CD14-positive monocyte (primary cell): ENCODE data around the gene SLC13A3. TPM values are rescaled to one million over a fixed set of nuclear protein-coding genes. Genes with fewer than 3 reads are reported as not detected.

Experiments
- DNase-seq, 3 donors: peaks; one replicate each; pipeline ENCODE4 v3.0.0-alpha.2; 2011 to 2022
- H2AFZ ChIP-seq: 2 replicates; pipeline ENCODE4 v1.6.0; 2012; ENCODE audit warnings: mild to moderate bottlenecking, low read depth, low read length, inconsistent platforms; ENCODE audit not compliant: insufficient read depth, poor library complexity, severe bottlenecking
- H3K27ac ChIP-seq, 2 donors: 1 replicate in 1 of 2; 2 replicates in 1 of 2; pipeline ENCODE4 v1.5.1; 2012 to 2013; ENCODE audit warnings: low read length in 2 of 2, control low read depth in 1 of 2, inconsistent platforms in 1 of 2, low read depth in 1 of 2, mild to moderate bottlenecking in 1 of 2
- H3K27me3 ChIP-seq, 2 donors: one replicate each; pipeline versions ENCODE4 v1.6.0 to v1.6.1; 2011 to 2013; ENCODE audit warnings: low read length in 2 of 2; ENCODE audit not compliant: control insufficient read depth in 2 of 2, insufficient read depth in 2 of 2
- H3K36me3 ChIP-seq, 2 donors: replicated peaks in 1 of 2; 1 replicate in 1 of 2; 2 replicates in 1 of 2; pipeline versions ENCODE4 v1.5.1 to v1.6.1; 2012 to 2013; ENCODE audit warnings: low read length in 2 of 2, control low read depth in 1 of 2, inconsistent platforms in 1 of 2, mild to moderate bottlenecking in 1 of 2; ENCODE audit not compliant: insufficient read depth in 2 of 2, control insufficient read depth in 1 of 2
- H3K4me1 ChIP-seq, 2 donors: 1 replicate in 1 of 2; 2 replicates in 1 of 2; pipeline versions ENCODE4 v1.5.1 to v1.6.1; 2012 to 2013; ENCODE audit warnings: low read length in 2 of 2, control low read depth in 1 of 2, inconsistent platforms in 1 of 2, mild to moderate bottlenecking in 1 of 2, moderate library complexity in 1 of 2; ENCODE audit not compliant: insufficient read depth in 2 of 2, control insufficient read depth in 1 of 2
- H3K4me2 ChIP-seq: replicated peaks from 2 replicates; pipeline ENCODE3; 2012; ENCODE audit warnings: low read length, moderate library complexity, mild to moderate bottlenecking; ENCODE audit not compliant: poor library complexity, severe bottlenecking; ENCODE audit errors: extremely low read depth
- H3K4me3 ChIP-seq, 3 experiments: fragments of 200-600 bp in 1 of 3; sonication (generic) in 1 of 3; replicated peaks in 1 of 3; 1 replicate in 2 of 3; 2 replicates in 1 of 3; pipeline ENCODE4 v1.5.1; 2011 to 2013; ENCODE audit warnings: low read length in 3 of 3, mild to moderate bottlenecking in 3 of 3, control low read depth in 2 of 3, low read depth in 2 of 3, inconsistent platforms in 1 of 3, moderate library complexity in 1 of 3
- H3K79me2 ChIP-seq: 2 replicates; pipeline ENCODE4 v1.6.0; 2012; ENCODE audit warnings: mild to moderate bottlenecking, control low read depth, inconsistent platforms, low read length, moderate library complexity; ENCODE audit not compliant: insufficient read depth
- H3K9ac ChIP-seq: 2 replicates; pipeline ENCODE4 v1.6.0; 2017; ENCODE audit warnings: low read length, mild to moderate bottlenecking; ENCODE audit not compliant: insufficient read depth, poor library complexity, severe bottlenecking
- H3K9me3 ChIP-seq, 2 donors: replicated peaks in 1 of 2; 1 replicate in 1 of 2; 2 replicates in 1 of 2; pipeline versions ENCODE4 v1.5.1 to v1.6.1; 2012 to 2013; ENCODE audit warnings: low read length in 2 of 2, control low read depth in 1 of 2; ENCODE audit not compliant: control insufficient read depth in 1 of 2, insufficient read depth in 1 of 2
- H4K20me1 ChIP-seq: 2 replicates; pipeline ENCODE4 v1.6.0; 2012; ENCODE audit warnings: mild to moderate bottlenecking, low read length, control low read depth, moderate library complexity; ENCODE audit not compliant: insufficient read depth
- H3K27ac Mint-ChIP-seq, 7 donors: one replicate each; pipeline ENCODE4 v1.8.0; 2020; ENCODE audit warnings: mild to moderate bottlenecking in 7 of 7, mixed read lengths in 7 of 7, moderate library complexity in 6 of 7, inconsistent platforms in 2 of 7
- H3K27me3 Mint-ChIP-seq, 3 donors: one replicate each; pipeline ENCODE4 v1.8.0; 2021 to 2022; ENCODE audit warnings: low read depth in 3 of 3, mild to moderate bottlenecking in 3 of 3, mixed read lengths in 3 of 3, moderate library complexity in 3 of 3, inconsistent platforms in 1 of 3
- H3K36me3 Mint-ChIP-seq, 2 donors: one replicate each; pipeline ENCODE4 v1.8.0; 2020; ENCODE audit warnings: mixed read lengths in 2 of 2, inconsistent platforms in 1 of 2, mild to moderate bottlenecking in 1 of 2
- H3K4me1 Mint-ChIP-seq: one replicate; pipeline ENCODE4 v1.8.0; 2020; ENCODE audit warnings: mild to moderate bottlenecking, mixed read lengths
- H3K4me3 Mint-ChIP-seq, 2 donors: one replicate each; pipeline ENCODE4 v1.8.0; 2020; ENCODE audit warnings: mild to moderate bottlenecking in 2 of 2, mixed read lengths in 2 of 2, moderate library complexity in 1 of 2
- H3K9me3 Mint-ChIP-seq, 7 donors: one replicate each; pipeline ENCODE4 v1.8.0; 2020 to 2022; ENCODE audit warnings: mixed read lengths in 7 of 7, mild to moderate bottlenecking in 6 of 7, moderate library complexity in 6 of 7, inconsistent platforms in 2 of 7
- whole genome bisulfite sequencing: methylation state at CpG from one replicate; pipeline ENCODE4 v1.1.5; 2013; ENCODE audit warnings: missing lambda C conversion rate; ENCODE audit not compliant: insufficient coverage; 5-methylcytosine and 5-hydroxymethylcytosine counted together
- intact Hi-C, 2 donors: fragments of 100-400 bp; cut with micrococcal nuclease; formaldehyde crosslinking; loops; one replicate each; pipeline versions ENCODE4 v1.15.0 to v1.15.1; 2023
- polyA plus RNA-seq, 3 donors: library from polyadenylated mRNA; depleted of rRNA in 1 of 3; unstranded in 2 of 3; stranded (reverse) in 1 of 3; fragments of 300-500 nt in 2 of 3; fragments of >200 nt in 1 of 3; fragmentation: Illumina TruSeq in 2 of 3; gene quantifications; 1 replicate in 2 of 3; 2 replicates in 1 of 3; pipeline ENCODE4 v1.2.3, GENCODE V29; 2012 to 2021
- TF ChIP-seq, protein P1 (sequence below): fragments of 200-600 bp; IDR thresholded peaks from one replicate; pipeline ENCODE4 v1.8.0; 2022; ENCODE audit warnings: antibody characterized with exemption, mild to moderate bottlenecking

Gene SLC13A3
- polyA plus RNA-seq, 3 donors: 0.04 TPM; not detected in 2

DNA sequence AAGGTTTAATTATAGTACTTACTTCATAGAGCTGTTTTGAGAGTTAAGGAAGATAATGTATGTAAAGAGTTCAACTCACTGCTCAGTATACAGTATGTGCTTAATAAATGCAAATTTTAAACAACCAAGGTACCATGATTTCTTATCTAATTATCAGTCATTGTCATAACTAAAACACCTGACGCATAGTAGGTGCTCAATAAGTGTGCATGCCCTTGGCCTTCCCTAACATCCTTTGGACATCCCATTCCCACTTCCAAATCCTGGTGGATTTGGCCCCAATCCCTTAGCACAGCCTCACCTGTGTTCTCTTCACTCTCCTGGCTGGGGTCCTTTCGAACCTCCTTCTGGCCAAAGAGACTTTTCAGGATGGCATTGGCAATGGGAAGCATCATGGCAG, 41.1 kb downstream of the SLC13A3 start:
- Histone ChIP-seq H3K27me3 (peaks cover 0 to 4% of the 10 kb centered on the region in 2 donors), H3K9ac (no peak overlapping the region), H3K79me2 (no peaks in the 10 kb centered on the region), H3K4me3 (no peak overlapping the region), H2AFZ (no peak overlapping the region), H3K4me1 (no peaks in the 10 kb centered on the region), H3K9me3 (no peaks in the 10 kb centered on the region), H4K20me1 (no peaks in the 10 kb centered on the region), H3K4me2 (no peak overlapping the region), H3K36me3 (no peaks in the 10 kb centered on the region), H3K27ac (no peak overlapping the region)
- Mint-ChIP-seq H3K4me3 (no peak overlapping the region), H3K27me3 (peaks cover 4 to 15% (median 7%) of the 10 kb centered on the region in 3 donors), H3K36me3 (no peaks in the 10 kb centered on the region), H3K4me1 (no peaks in the 10 kb centered on the region), H3K27ac (no peak overlapping the region), H3K9me3 (peaks cover 0 to 3% (median 0%) of the 10 kb centered on the region in 7 donors)
- intact Hi-C loops: no loop called here
- DNase-seq: no peak
- 100% methylated on average over 2 of the region's 2 CpGs for WGBS
- TF ChIP-seq, protein P1, sequence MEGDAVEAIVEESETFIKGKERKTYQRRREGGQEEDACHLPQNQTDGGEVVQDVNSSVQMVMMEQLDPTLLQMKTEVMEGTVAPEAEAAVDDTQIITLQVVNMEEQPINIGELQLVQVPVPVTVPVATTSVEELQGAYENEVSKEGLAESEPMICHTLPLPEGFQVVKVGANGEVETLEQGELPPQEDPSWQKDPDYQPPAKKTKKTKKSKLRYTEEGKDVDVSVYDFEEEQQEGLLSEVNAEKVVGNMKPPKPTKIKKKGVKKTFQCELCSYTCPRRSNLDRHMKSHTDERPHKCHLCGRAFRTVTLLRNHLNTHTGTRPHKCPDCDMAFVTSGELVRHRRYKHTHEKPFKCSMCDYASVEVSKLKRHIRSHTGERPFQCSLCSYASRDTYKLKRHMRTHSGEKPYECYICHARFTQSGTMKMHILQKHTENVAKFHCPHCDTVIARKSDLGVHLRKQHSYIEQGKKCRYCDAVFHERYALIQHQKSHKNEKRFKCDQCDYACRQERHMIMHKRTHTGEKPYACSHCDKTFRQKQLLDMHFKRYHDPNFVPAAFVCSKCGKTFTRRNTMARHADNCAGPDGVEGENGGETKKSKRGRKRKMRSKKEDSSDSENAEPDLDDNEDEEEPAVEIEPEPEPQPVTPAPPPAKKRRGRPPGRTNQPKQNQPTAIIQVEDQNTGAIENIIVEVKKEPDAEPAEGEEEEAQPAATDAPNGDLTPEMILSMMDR: no peak

DNA sequence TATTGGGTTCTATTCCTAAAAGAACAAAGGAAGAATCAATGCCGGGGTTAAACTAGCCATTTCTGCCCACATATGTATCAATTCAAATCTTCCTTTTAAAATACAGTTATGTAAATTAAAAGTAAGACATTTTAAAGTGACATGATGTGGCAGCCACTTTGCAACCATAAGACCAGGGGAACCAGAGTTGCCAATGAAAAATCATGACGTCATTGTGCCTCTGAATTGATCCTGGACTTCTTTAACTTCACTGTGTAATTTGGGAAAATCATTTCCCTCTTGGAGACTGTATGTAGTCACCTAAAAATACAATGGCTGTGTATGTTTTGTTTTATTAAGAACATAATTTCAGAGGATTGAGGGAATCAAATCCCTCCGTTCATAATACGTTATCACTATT, 42.2 kb downstream of the SLC13A3 start:
- WGBS: no CpG with 5 or more reads among the region's 4 CpGs
- intact Hi-C loops: loop anchor here in 1 of 2 donors (2.0 kb wide), 1 partner anchor 78 kb away; no protein-coding TSS in a partner anchor

More for the DNA sequence above, 42.2 kb downstream of the SLC13A3 start:
- H3K27ac Mint-ChIP-seq: no peak overlapping the region
- Histone ChIP-seq H3K79me2 (no peaks in the 10 kb centered on the region), H3K4me3 (no peak overlapping the region), H3K9me3 (no peaks in the 10 kb centered on the region), H3K36me3 (no peaks in the 10 kb centered on the region), H3K4me2 (no peak overlapping the region), H3K4me1 (no peaks in the 10 kb centered on the region), H3K27me3 (peaks cover 0 to 4% of the 10 kb centered on the region in 2 donors), H4K20me1 (no peaks in the 10 kb centered on the region), H3K9ac (no peak overlapping the region), H3K27ac (no peak overlapping the region), H2AFZ (no peak overlapping the region)
- no peak overlapping the region for H3K4me3 Mint-ChIP-seq
- TF ChIP-seq, protein P1: no peak
- H3K27me3 Mint-ChIP-seq: peaks cover 6 to 14% (median 7%) of the 10 kb centered on the region in 3 donors
- H3K36me3 Mint-ChIP-seq: no peaks in the 10 kb centered on the region
- DNase-seq: no peak
- no peaks in the 10 kb centered on the region for H3K4me1 Mint-ChIP-seq
- peaks cover 0 to 3% (median 0%) of the 10 kb centered on the region in 7 donors for H3K9me3 Mint-ChIP-seq
